ENCODE results near the gene GUCY1A2. TPM values are rescaled to one million over a fixed set of nuclear protein-coding genes. Genes with fewer than 3 reads are reported as not detected.

GUCY1A2 gene
- total RNA-seq, 2 experiments from 2014 or later = not detected

- intact Hi-C loops (cut with DNase I, micrococcal nuclease) = no loop called here
- POLR2A ChIA-PET = no interaction called here
Observed at GRCh38 chr11:106679181-106679580, 339.1 kb downstream of the GUCY1A2 start.

GRCh38 chr11:106670069-106670468, 348.2 kb downstream of the GUCY1A2 start:
- no peak overlapping the region for H3K27ac ChIP-seq (ENCODE audit: low read depth in 1 of 2, low read length in 2 of 2)
- H3K36me3 Mint-ChIP-seq (ENCODE audit: low read depth) = no peaks in the 10 kb centered on the region
- H3K4me1 ChIP-seq (ENCODE audit: insufficient read depth, low read length) = no peaks in the 10 kb centered on the region
- no peaks in the 10 kb centered on the region for H3K9me3 ChIP-seq (ENCODE audit: control insufficient read depth in 1 of 2, insufficient read depth in 1 of 2, low read length in 2 of 2)
- no peaks in the 10 kb centered on the region for H3K36me3 ChIP-seq (ENCODE audit: insufficient read depth, low read length)
- DNase-seq (no peak), ATAC-seq (ENCODE audit: poor library complexity) (no peak)
- CTCF ChIA-PET = no interaction called here
- H3K4me3 ChIP-seq (ENCODE audit: low read length) = no peak overlapping the region
- intact Hi-C loops (cut with DNase I, micrococcal nuclease) = no loop called here
- H3K9me3 Mint-ChIP-seq = peaks cover 13% of the 10 kb centered on the region
- POLR2A ChIA-PET = no interaction called here
- H3K27me3 Mint-ChIP-seq = no peaks in the 10 kb centered on the region
- no peak for TF ChIP-seq CTCF (IDR thresholded peaks at IDR 0.05)
- no peaks in the 10 kb centered on the region for H3K27me3 ChIP-seq (ENCODE audit: control insufficient read depth in 1 of 2, insufficient read depth in 2 of 2, low read length in 2 of 2)
- no peaks in the 10 kb centered on the region for H3K4me1 Mint-ChIP-seq (ENCODE audit: low read depth)
- H3K4me3 Mint-ChIP-seq = no peak overlapping the region
- no peak overlapping the region for H3K27ac Mint-ChIP-seq

More at GRCh38 chr11:106679181-106679580, 339.1 kb downstream of the GUCY1A2 start:
- no peak for ATAC-seq (ENCODE audit: poor library complexity)
- no peaks in the 10 kb centered on the region for H3K27me3 ChIP-seq (ENCODE audit: control insufficient read depth in 1 of 2, insufficient read depth in 2 of 2, low read length in 2 of 2)
- no peak overlapping the region for H3K4me3 ChIP-seq (ENCODE audit: low read length)
- H3K36me3 ChIP-seq (ENCODE audit: insufficient read depth, low read length) = no peaks in the 10 kb centered on the region
- no peak overlapping the region for H3K27ac Mint-ChIP-seq
- no peak overlapping the region for H3K27ac ChIP-seq (ENCODE audit: low read depth in 1 of 2, low read length in 2 of 2)
- H3K4me1 ChIP-seq (ENCODE audit: insufficient read depth, low read length) = no peaks in the 10 kb centered on the region
- CTCF ChIA-PET = no interaction called here
- H3K27me3 Mint-ChIP-seq = no peaks in the 10 kb centered on the region
- no peak for DNase-seq
- no peaks in the 10 kb centered on the region for H3K9me3 ChIP-seq (ENCODE audit: control insufficient read depth in 1 of 2, insufficient read depth in 1 of 2, low read length in 2 of 2)
- H3K9me3 Mint-ChIP-seq = no peaks in the 10 kb centered on the region
- H3K4me3 Mint-ChIP-seq = no peak overlapping the region
- H3K4me1 Mint-ChIP-seq (ENCODE audit: low read depth) = no peaks in the 10 kb centered on the region
- H3K36me3 Mint-ChIP-seq (ENCODE audit: low read depth) = no peaks in the 10 kb centered on the region
- TF ChIP-seq CTCF (IDR thresholded peaks at IDR 0.05) = no peak

- DNase-seq (no peak), ATAC-seq (ENCODE audit: poor library complexity) (no peak)
- ChIA-PET POLR2A (no interaction called here), CTCF (no interaction called here)
- no peaks in the 10 kb centered on the region for H3K9me3 ChIP-seq (ENCODE audit: control insufficient read depth in 1 of 2, insufficient read depth in 1 of 2, low read length in 2 of 2)
- H3K9me3 Mint-ChIP-seq = peaks cover 10% of the 10 kb centered on the region
- TF ChIP-seq CTCF (IDR thresholded peaks at IDR 0.05) = no peak
- H3K4me1 ChIP-seq (ENCODE audit: insufficient read depth, low read length) = no peaks in the 10 kb centered on the region
- intact Hi-C loops (cut with DNase I, micrococcal nuclease) = no loop called here
- no peak overlapping the region for H3K27ac ChIP-seq (ENCODE audit: low read depth in 1 of 2, low read length in 2 of 2)
- H3K4me3 Mint-ChIP-seq = no peak overlapping the region
- H3K36me3 Mint-ChIP-seq (ENCODE audit: low read depth) = no peaks in the 10 kb centered on the region
- H3K36me3 ChIP-seq (ENCODE audit: insufficient read depth, low read length) = no peaks in the 10 kb centered on the region
- H3K27me3 ChIP-seq (ENCODE audit: control insufficient read depth in 1 of 2, insufficient read depth in 2 of 2, low read length in 2 of 2) = no peaks in the 10 kb centered on the region
- H3K4me1 Mint-ChIP-seq (ENCODE audit: low read depth) = no peaks in the 10 kb centered on the region
- H3K4me3 ChIP-seq (ENCODE audit: low read length) = no peak overlapping the region
- no peaks in the 10 kb centered on the region for H3K27me3 Mint-ChIP-seq
- H3K27ac Mint-ChIP-seq = no peak overlapping the region
Observed at GRCh38 chr11:106668147-106668546, 350.1 kb downstream of the GUCY1A2 start.
